Mammary epithelial cell (primary cell): ENCODE results near the gene GLYATL2.

Experiments
- EZH2 ChIP-seq: IDR thresholded peaks from 2 replicates; pipeline ENCODE4 v1.6.1; 2012; ENCODE audit warnings: low read length, inconsistent platforms, borderline replicate concordance
- TF ChIP-seq, protein P1 (sequence below), 2 donors: IDR thresholded peaks in 1 of 2; conservative IDR thresholded peaks in 1 of 2; 2 replicates each; pipeline ENCODE4 v1.5.1; 2011 to 2012; ENCODE audit warnings: inconsistent platforms in 2 of 2, low read length in 2 of 2, mild to moderate bottlenecking in 2 of 2, control low read depth in 1 of 2, low read depth in 1 of 2; ENCODE audit not compliant: insufficient read depth in 1 of 2; ENCODE audit errors: extremely low read depth in 1 of 2

DNA sequence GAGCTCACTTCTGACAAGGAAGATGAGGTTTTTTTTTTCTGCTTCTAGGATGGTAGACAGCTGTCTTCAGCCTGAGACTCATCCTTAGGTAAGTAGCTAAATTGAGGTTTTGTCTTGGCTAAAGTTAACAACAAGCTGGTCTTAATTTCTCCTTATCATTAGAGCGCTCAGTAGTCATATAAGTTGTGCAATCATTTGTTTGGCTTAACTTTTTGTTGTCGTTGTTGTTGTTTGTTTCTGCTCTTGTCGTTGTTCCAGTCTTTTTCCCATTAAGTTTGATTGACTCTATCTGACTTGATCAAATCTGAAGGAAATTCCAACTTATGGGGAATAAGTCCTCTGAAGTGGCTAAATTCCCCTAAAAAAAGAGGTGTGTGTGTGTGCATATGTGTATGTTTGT lies 33.0 kb downstream of the GLYATL2 start:
- TF ChIP-seq, protein P1, sequence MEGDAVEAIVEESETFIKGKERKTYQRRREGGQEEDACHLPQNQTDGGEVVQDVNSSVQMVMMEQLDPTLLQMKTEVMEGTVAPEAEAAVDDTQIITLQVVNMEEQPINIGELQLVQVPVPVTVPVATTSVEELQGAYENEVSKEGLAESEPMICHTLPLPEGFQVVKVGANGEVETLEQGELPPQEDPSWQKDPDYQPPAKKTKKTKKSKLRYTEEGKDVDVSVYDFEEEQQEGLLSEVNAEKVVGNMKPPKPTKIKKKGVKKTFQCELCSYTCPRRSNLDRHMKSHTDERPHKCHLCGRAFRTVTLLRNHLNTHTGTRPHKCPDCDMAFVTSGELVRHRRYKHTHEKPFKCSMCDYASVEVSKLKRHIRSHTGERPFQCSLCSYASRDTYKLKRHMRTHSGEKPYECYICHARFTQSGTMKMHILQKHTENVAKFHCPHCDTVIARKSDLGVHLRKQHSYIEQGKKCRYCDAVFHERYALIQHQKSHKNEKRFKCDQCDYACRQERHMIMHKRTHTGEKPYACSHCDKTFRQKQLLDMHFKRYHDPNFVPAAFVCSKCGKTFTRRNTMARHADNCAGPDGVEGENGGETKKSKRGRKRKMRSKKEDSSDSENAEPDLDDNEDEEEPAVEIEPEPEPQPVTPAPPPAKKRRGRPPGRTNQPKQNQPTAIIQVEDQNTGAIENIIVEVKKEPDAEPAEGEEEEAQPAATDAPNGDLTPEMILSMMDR (conservative IDR thresholded peaks at IDR 0.05 in 1 of 2, IDR thresholded peaks at IDR 0.05 in 1 of 2; ENCODE audit: extremely low read depth in 1 of 2, insufficient read depth in 1 of 2, low read depth in 1 of 2, low read length in 2 of 2), result no peak
- TF ChIP-seq EZH2, result no peak
